HG03354 (cell line): Measurements from ENCODE around the gene DCHS1.

Source experiments
- ATAC-seq: cut with Tn5 transposase; IDR thresholded peaks from one replicate; pipeline ENCODE4 v1.9.1; 2021; ENCODE audit warnings: mild to moderate bottlenecking; ENCODE audit not compliant: unreplicated experiment, poor library complexity, severe bottlenecking

DCHS1 gene

GRCh38 chr11:6674862-6675261 is 19.3 kb upstream of the DCHS1 start:
- ATAC-seq, result no peak

DNA sequence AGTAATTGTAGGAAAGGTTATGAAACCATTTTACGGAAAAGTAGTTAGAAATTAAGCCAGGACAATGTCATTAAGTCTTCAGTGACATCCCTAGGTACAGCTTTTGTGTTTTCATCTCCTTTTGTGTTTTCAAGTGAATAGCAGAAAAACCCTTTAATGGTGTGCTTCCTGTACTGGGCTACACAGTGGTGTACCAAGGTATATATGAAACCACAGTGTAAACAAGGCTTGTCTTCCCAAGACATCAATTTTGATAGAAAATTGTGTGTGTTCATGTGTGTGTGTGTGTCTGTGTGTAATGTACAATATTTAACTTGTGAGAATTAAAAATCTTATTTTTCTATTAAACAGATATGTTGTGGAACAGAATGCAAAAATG is 18.6 kb upstream of the DCHS1 start:
- ATAC-seq, result no peak

- no peak for ATAC-seq
Measured at GRCh38 chr11:6673523-6674218, 18.1 kb upstream of the DCHS1 start.

DNA sequence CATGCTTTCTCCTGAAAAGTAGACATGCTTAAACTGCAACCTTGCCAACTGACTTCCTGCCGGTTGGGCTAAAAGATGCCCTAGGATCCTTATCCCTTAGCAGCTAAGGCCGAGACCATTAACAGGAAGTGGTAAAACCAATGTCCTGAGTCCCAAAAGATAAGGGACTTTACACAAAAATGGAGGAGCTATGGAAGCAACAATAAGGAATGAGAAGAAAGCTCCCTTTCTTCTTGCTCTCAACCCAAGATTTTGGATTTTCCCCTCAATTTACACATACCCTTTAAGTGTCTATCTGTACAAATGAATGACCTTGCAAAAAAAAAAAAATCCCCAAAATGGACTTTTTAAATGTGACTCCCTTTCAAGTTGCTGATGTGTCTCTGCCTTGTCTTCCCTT is 16.4 kb upstream of the DCHS1 start:
- ATAC-seq, result no peak

DNA sequence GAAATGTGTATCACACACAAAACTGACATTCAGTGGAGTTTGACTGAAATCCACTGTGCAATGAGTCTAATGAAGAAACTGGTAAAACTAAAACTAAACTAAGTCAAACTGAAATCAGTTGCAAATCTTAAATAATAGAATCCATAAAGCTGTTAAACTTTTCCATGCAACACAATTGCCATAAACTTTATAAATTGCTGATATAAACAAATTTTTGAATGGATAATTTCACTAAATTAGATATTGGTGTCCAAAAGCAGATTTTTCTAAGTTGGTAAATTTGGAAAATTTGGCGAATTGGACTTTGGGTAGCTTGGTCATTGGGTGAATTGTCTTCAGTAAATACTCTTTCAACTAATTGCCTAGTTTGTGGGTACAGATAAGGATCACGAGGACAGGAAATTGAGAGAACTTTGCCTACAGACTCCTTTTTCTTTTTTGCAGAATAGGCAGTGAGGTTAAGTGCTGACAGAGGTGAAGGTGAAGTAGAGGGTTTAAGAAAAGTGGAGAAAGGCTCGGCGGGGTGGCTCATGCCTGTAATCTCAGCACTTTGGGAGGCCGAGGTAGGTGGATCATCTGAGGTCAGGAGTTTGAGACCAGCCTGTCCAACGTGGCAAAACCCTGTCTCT is 14.7 kb upstream of the DCHS1 start:
- no peak for ATAC-seq

- ATAC-seq, result peak; percentile 77
Measured at GRCh38 chr11:6667733-6668374, 12.2 kb upstream of the DCHS1 start.

- no peak for ATAC-seq
Measured at GRCh38 chr11:6666302-6667183, 10.9 kb upstream of the DCHS1 start.

DNA sequence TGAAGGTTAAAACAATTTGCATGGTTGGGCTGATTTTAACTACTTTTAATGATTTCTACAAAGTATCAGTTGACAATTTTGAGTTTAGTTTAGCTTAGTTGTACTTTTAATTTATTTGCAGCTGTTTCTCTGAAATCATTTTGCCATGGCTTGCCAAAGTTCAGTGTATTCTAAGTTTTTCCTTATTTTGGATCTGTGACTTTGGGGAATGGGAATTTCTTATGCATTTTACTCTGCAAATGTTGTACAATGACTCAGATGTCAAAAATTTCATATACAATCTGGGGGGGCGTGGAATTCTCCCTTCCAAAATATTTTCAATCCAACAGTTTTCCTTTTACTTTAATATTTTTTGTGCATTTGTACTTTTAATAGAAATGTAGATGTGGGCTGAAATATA is 8.9 kb upstream of the DCHS1 start:
- ATAC-seq, result no peak

DNA sequence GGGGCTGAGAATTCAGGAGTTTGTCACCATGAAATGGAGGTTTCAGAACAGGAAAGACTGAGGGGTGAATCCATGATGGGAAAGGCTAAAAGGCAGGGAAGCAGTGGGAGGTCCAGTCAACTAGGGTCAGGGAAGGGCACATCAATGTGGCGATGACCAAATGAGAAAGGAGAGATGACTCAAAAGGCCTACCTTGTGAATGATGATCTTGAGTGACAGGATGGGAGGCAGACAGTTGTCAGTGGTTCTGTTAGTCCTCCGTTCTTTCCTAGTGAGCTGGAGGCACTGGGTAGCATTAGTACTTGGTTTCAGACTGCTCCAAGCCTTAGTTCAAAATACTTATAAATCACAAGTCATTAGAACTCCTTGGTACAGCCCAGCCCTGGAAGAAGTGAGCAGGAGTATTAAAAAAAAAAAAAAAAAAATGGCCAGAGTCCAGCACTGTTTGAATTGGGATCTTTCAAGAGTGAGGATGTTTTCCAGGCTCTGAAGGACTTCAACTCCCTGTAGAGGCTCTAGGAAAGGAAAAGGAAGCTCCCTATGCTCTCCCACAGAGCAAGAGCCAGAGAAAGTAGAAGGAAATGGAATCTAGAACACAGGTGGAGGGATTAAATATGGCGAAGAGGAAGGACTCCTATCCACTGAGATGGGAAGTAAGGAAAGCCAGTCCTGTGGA is 8.3 kb upstream of the DCHS1 start:
- no peak for ATAC-seq

DNA sequence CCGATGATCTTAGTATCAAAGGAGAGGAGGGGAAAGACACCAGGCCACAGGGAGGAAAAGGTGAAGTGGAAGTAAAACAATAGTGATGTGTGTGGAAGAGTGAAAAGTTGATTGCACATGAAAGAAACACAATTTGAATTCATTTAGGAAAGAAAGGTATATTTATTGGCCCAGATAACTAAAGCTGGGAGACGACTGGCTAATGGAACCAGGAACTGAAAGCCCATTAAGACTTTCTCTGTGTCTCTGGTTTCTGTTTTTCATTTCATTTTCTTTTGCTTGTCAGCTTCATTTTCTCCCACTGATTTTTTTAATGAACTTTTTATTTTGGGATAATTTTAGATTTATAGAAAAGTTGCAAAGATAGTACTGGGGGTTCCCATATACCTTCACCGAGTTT is 5.1 kb upstream of the DCHS1 start:
- ATAC-seq, result no peak

DNA sequence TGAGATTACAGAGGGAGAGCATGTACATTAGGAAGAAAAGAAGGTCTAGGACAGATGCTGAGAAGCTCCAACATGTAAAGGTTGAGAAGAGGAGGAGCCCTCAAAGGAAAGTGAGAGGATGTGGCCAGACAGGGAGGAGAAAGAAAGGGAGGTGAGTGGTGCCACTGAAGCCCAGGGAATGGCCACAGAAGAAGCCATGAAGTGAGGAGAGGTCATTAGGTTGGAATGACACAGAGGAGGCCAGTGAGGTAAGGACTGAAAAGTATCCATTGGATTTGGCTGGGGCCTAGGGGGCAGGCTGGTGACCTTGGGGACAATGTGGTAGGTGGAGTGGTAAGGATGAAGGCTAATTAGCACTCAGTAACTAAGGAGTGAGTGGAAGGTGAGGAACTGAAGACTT is 3.0 kb upstream of the DCHS1 start:
- no peak for ATAC-seq

- ATAC-seq, result no peak
Measured at GRCh38 chr11:6657346-6657745, 1.7 kb upstream of the DCHS1 start.

DNA sequence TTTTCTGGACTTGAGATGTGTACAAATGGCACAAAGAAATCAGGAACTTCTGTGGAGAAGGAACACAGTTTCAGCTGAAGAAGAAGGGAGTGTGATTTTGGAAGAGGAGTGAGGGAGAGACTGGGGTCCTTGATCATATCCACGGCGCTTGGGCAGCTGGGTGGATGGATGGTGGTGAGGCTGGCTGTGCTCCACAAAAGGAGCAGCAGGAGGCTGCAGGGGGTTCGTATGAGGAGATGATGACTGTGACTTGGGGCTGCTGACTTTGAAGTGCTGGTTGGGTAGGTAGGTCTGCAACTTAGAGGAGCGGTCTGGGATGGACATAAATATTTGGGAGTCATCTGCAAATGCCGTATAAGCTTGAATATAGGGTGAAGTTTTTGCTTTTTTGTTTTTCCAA is 1.3 kb upstream of the DCHS1 start:
- ATAC-seq, result no peak

GRCh38 chr11:6656584-6656915 is 941 bp upstream of the DCHS1 start:
- ATAC-seq, result no peak

- ATAC-seq, result no peak
Measured at GRCh38 chr11:6655020-6655789, 404 bp downstream of the DCHS1 start.

GRCh38 chr11:6654281-6655019 is 1.2 kb downstream of the DCHS1 start:
- ATAC-seq, result no peak

DNA sequence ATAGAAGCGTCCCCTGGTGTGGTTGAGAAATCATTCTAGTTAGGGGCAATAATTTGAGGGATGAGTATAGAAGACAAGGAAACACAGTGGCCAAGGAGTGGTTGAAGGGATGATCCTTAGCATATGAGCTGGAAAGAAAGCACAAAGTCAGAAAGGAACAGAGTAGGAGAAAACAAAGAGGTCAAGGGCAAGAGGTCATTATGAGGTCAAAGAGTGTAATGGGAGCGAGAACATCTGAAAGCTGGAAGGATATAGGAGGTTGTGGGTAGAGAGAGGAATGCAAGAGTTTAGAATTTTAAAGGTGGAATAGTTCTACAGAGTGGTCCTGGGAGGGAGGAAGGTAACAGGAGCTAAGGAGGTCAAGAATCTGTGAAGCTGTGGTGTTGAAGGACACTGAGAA is 2.0 kb downstream of the DCHS1 start:
- ATAC-seq, result no peak

- ATAC-seq, result no peak
Measured at GRCh38 chr11:6653097-6653496, 2.5 kb downstream of the DCHS1 start.

DNA sequence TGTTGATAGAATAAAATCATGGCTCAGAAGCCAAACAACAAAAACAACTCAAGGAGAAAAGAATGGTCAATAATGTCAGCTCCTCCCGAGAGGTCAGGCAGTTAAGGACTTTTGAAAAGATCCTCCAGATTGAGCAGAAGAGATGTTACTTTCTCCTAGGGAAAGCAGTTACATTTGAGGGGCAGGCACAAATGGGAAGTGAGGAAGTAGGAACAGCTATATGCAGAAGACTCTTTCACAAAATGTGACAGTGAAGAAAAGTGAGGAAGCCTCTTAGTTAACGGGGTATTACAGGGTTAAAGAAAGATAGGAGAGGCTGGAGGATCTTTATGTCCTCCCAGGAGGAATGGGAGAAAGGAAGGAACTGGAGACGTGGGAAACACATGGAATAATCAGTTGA is 3.4 kb downstream of the DCHS1 start:
- no peak for ATAC-seq
